ENCODE data around the gene BTBD10.

GRCh38 chr11:13440100-13440855 is 22.7 kb downstream of the BTBD10 start:
- TF ChIP-seq CTCF (IDR thresholded peaks at IDR 0.05; ENCODE audit: low read length) (no peak), EZH2 (optimal IDR thresholded peaks at IDR 0.05; ENCODE audit: low read depth, low read length) (no peak), EZH2phosphoT487 (IDR thresholded peaks at IDR 0.05; ENCODE audit: low read length) (no peak)
